Activated CD8-positive, alpha-beta memory T cell treated with anti-CD3 and anti-CD28 coated beads for 4 hours (primary cell): Measurements from ENCODE around the gene GPR89B.
"Not testable (repeated sequence)": the region's sequence is repeated elsewhere in the genome, so short reads cannot be mapped to it uniquely, and the experiment has no call there.

Source experiments
- DNase-seq, 2 donors: peaks; one replicate each; pipeline ENCODE4 v3.0.0-alpha.2; 2020; ENCODE audit warnings: low read depth in 2 of 2

Gene GPR89B

GRCh38 chr1:148032690-148033089, 104.5 kb downstream of the GPR89B start:
- DNase-seq = not testable (repeated sequence)

GRCh38 chr1:148033147-148033546, 104.9 kb downstream of the GPR89B start:
- not testable (repeated sequence) for DNase-seq

GRCh38 chr1:148037850-148038461, 109.7 kb downstream of the GPR89B start:
- DNase-seq = not testable (repeated sequence)

- DNase-seq = peak; percentile 10 to 20
Measured at GRCh38 chr1:148038462-148039333, 110.5 kb downstream of the GPR89B start.
